Neuronal stem cell (in vitro differentiated cells): ENCODE measurements around the gene DEK.

Source experiments
- DNase-seq: peaks from one replicate; pipeline ENCODE4 v3.0.0-alpha.2; 2013; ENCODE audit warnings: low spot score
- H2AFZ ChIP-seq: one replicate; pipeline ENCODE4 v1.6.1; 2013; ENCODE audit warnings: mild to moderate bottlenecking, low read length, inconsistent platforms
- H2AK5ac ChIP-seq: 2 replicates; pipeline ENCODE4 v1.6.1; 2013; ENCODE audit warnings: low read depth, mild to moderate bottlenecking, inconsistent platforms, low read length, moderate library complexity, mixed read lengths
- H2BK120ac ChIP-seq: 2 replicates; pipeline ENCODE4 v1.6.1; 2013; ENCODE audit warnings: low read depth, mild to moderate bottlenecking, inconsistent platforms, low read length, moderate library complexity, mixed read lengths
- H2BK12ac ChIP-seq: one replicate; pipeline ENCODE4 v1.6.1; 2013; ENCODE audit warnings: low read length, inconsistent platforms
- H2BK15ac ChIP-seq: 2 replicates; pipeline ENCODE4 v1.6.1; 2013; ENCODE audit warnings: mild to moderate bottlenecking, low read length, inconsistent platforms, mixed read lengths
- H2BK5ac ChIP-seq: one replicate; pipeline ENCODE4 v1.6.1; 2013; ENCODE audit warnings: inconsistent platforms, mild to moderate bottlenecking, low read length, moderate library complexity
- H3K14ac ChIP-seq: one replicate; pipeline ENCODE4 v1.6.1; 2013; ENCODE audit warnings: low read length, inconsistent platforms
- H3K18ac ChIP-seq: 2 replicates; pipeline ENCODE4 v1.6.1; 2013; ENCODE audit warnings: low read length, inconsistent platforms
- H3K23ac ChIP-seq: 2 replicates; pipeline ENCODE4 v1.6.1; 2013; ENCODE audit warnings: low read depth, mild to moderate bottlenecking, mixed read lengths, low read length, inconsistent platforms; ENCODE audit not compliant: poor library complexity
- H3K27ac ChIP-seq: replicated peaks from 3 replicates; pipeline ENCODE4 v1.5.1; 2013; ENCODE audit warnings: low read length, inconsistent platforms
- H3K27me3 ChIP-seq, 3 experiments: 2 replicates each; pipeline ENCODE4 v1.6.1; 2013; ENCODE audit warnings: low read length in 3 of 3, mild to moderate bottlenecking in 2 of 3, inconsistent platforms in 1 of 3, low read depth in 1 of 3, mixed read lengths in 1 of 3, moderate library complexity in 1 of 3; ENCODE audit not compliant: control insufficient read depth in 3 of 3, insufficient read depth in 3 of 3
- H3K36me3 ChIP-seq, 2 donors: replicated peaks in 1 of 2; 2 replicates each; pipeline ENCODE4 v1.6.1; 2013; ENCODE audit warnings: low read length in 2 of 2; ENCODE audit not compliant: control insufficient read depth in 2 of 2, insufficient read depth in 2 of 2
- H3K4ac ChIP-seq: 2 replicates; pipeline ENCODE4 v1.6.1; 2013; ENCODE audit warnings: inconsistent platforms, mild to moderate bottlenecking, low read length, moderate library complexity
- H3K4me1 ChIP-seq, 2 donors: 1 replicate in 1 of 2; 2 replicates in 1 of 2; pipeline ENCODE4 v1.6.1; 2013; ENCODE audit warnings: low read length in 2 of 2, low read depth in 1 of 2; ENCODE audit not compliant: control insufficient read depth in 2 of 2, insufficient read depth in 1 of 2
- H3K4me2 ChIP-seq: one replicate; pipeline ENCODE4 v1.6.1; 2013; ENCODE audit warnings: mild to moderate bottlenecking, low read length, inconsistent platforms; ENCODE audit not compliant: insufficient read depth, poor library complexity, severe bottlenecking
- H3K4me3 ChIP-seq, 2 donors: 2 replicates each; pipeline ENCODE4 v1.5.1; 2013; ENCODE audit warnings: low read length in 2 of 2, mild to moderate bottlenecking in 2 of 2, inconsistent platforms in 1 of 2, moderate library complexity in 1 of 2
- H3K79me1 ChIP-seq: one replicate; pipeline ENCODE4 v1.6.1; 2013; ENCODE audit warnings: low read depth, mild to moderate bottlenecking, inconsistent platforms, low read length, moderate library complexity
- H3K9ac ChIP-seq: one replicate; pipeline ENCODE4 v1.6.1; 2013; ENCODE audit warnings: mild to moderate bottlenecking, low read depth, low read length, inconsistent platforms; ENCODE audit not compliant: poor library complexity
- H3K9me3 ChIP-seq, 2 donors: replicated peaks in 1 of 2; 2 replicates each; pipeline versions ENCODE3 to v1.6.1; 2013; ENCODE audit warnings: low read length in 2 of 2, mild to moderate bottlenecking in 2 of 2, inconsistent platforms in 1 of 2, low read depth in 1 of 2, mixed read lengths in 1 of 2, moderate library complexity in 1 of 2; ENCODE audit not compliant: control insufficient read depth in 2 of 2, insufficient read depth in 1 of 2
- H4K8ac ChIP-seq: one replicate; pipeline ENCODE4 v1.6.1; 2013; ENCODE audit warnings: low read depth, mild to moderate bottlenecking, inconsistent platforms, low read length, moderate library complexity
- H4K91ac ChIP-seq: one replicate; pipeline ENCODE4 v1.6.1; 2013; ENCODE audit warnings: low read length, low read depth, mild to moderate bottlenecking, inconsistent platforms; ENCODE audit not compliant: poor library complexity
- WGBS, 2 donors: extraction: QIAGEN DNeasy Blood & Tissue Kit; methylation state at CpG; one replicate each; pipeline ENCODE4 v1.1.7; 2013; ENCODE audit warnings: missing lambda C conversion rate in 2 of 2, mixed read lengths in 1 of 2; ENCODE audit not compliant: insufficient read length in 2 of 2, insufficient replicate concordance in 1 of 2; ENCODE audit errors: extremely low coverage in 2 of 2; 5-methylcytosine and 5-hydroxymethylcytosine counted together

DEK gene

DNA sequence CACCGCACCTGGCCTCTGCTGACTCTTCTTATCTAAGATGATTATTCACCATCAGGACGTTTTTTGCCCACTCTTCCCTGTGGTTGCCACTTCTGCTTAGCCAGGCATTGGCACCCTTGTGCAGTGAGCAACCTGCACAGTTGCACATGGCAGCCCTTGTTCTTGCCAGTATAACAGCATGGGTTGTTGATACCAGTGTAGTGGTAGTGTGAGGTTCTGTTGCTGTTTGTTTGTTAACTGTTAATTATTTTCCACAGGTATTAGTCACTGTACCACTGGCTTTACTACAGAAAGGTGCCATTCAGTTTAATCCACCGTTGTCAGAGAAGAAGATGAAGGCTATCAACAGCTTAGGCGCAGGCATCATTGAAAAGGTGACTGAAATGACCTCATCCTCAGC lies 52.1 kb downstream of the DEK start:
- H2AK5ac ChIP-seq, result no peak overlapping the region
- H2AFZ ChIP-seq, result no peak overlapping the region
- no peak overlapping the region for H3K14ac ChIP-seq
- no peak overlapping the region for H2BK120ac ChIP-seq
- no peak overlapping the region for H2BK5ac ChIP-seq
- no peak overlapping the region for H3K18ac ChIP-seq
- no peak overlapping the region for H4K8ac ChIP-seq
- no peak overlapping the region for H4K91ac ChIP-seq
- H3K4me2 ChIP-seq, result no peak overlapping the region
- no peaks in the 10 kb centered on the region for H3K27me3 ChIP-seq
- H3K4me1 ChIP-seq, result no peaks in the 10 kb centered on the region
- H3K23ac ChIP-seq, result no peak overlapping the region
- DNase-seq, result no peak
- H3K4ac ChIP-seq, result no peak overlapping the region
- H3K9me3 ChIP-seq, result no peaks in the 10 kb centered on the region
- H3K79me1 ChIP-seq, result no peaks in the 10 kb centered on the region
- H3K9ac ChIP-seq, result no peak overlapping the region
- H3K27ac ChIP-seq, result no peak overlapping the region
- no peak overlapping the region for H2BK15ac ChIP-seq
- H3K36me3 ChIP-seq, result peaks cover 3 to 23% of the 10 kb centered on the region in 2 donors
- H3K4me3 ChIP-seq, result no peak overlapping the region
- WGBS, 2 donors, result no CpG with 5 or more reads among the region's 4 CpGs
- no peak overlapping the region for H2BK12ac ChIP-seq

DNA sequence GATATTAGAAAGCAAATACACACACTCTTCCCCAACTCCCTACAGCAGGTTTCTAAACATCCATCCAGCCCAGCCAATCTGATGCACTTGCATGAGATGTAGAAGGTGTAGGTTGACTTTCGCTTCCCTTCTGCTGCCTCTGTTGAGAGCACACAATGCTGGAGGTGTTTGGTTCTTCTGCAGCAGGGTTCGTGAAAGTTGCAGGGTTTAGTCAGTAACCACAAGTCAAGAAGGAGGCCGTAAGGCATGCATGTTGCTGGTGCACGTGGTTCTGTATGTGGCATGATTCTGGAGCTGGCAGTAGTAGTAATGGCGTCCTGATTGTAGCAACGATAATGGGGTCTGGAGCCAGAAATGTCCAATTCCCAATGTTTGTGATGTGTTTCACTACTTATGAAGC lies 53.0 kb downstream of the DEK start:
- no peak overlapping the region for H3K9ac ChIP-seq
- WGBS, 2 donors, result no CpG with 5 or more reads among the region's 6 CpGs
- peaks cover 3 to 18% of the 10 kb centered on the region in 2 donors for H3K36me3 ChIP-seq
- H4K8ac ChIP-seq, result no peak overlapping the region
- no peak overlapping the region for H2BK15ac ChIP-seq
- H3K27ac ChIP-seq, result no peak overlapping the region
- H3K18ac ChIP-seq, result no peak overlapping the region
- no peak overlapping the region for H4K91ac ChIP-seq
- H2BK5ac ChIP-seq, result no peak overlapping the region
- no peak overlapping the region for H3K23ac ChIP-seq
- no peak overlapping the region for H3K14ac ChIP-seq
- H3K9me3 ChIP-seq, result no peaks in the 10 kb centered on the region
- no peak overlapping the region for H3K4ac ChIP-seq
- no peak overlapping the region for H2BK12ac ChIP-seq
- no peak overlapping the region for H2AK5ac ChIP-seq
- no peak for DNase-seq
- no peak overlapping the region for H3K4me3 ChIP-seq
- H2AFZ ChIP-seq, result no peak overlapping the region
- no peaks in the 10 kb centered on the region for H3K4me1 ChIP-seq
- no peaks in the 10 kb centered on the region for H3K27me3 ChIP-seq
- H3K4me2 ChIP-seq, result no peak overlapping the region
- H2BK120ac ChIP-seq, result no peak overlapping the region
- H3K79me1 ChIP-seq, result no peaks in the 10 kb centered on the region

DNA sequence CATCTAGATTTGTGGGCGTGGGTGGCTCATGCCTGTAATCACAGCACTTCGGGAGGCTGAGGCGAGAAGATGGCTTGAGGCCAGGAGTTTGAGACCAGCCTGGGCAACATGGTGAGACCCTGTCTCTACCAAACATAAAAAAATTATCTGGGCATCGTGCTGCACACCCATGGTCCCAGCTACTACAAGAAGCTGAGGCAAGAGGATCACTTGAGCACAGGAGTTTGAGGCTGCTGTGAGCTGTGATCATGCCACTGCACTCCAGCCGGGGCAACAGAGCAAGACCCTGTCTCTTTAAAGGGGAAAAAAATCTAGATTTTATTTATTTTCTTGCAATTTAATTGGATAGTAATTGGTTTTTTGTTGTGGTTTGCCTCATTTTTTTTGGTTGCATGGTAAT lies 53.6 kb downstream of the DEK start:
- H3K23ac ChIP-seq, result no peak overlapping the region
- no peaks in the 10 kb centered on the region for H3K9me3 ChIP-seq
- H3K9ac ChIP-seq, result no peak overlapping the region
- no CpG with 5 or more reads among the region's 5 CpGs for WGBS, 2 donors
- no peak overlapping the region for H3K14ac ChIP-seq
- H3K27ac ChIP-seq, result no peak overlapping the region
- no peak overlapping the region for H2BK120ac ChIP-seq
- no peaks in the 10 kb centered on the region for H3K27me3 ChIP-seq
- DNase-seq, result no peak
- H3K4me1 ChIP-seq, result no peaks in the 10 kb centered on the region
- no peak overlapping the region for H3K4ac ChIP-seq
- no peak overlapping the region for H4K91ac ChIP-seq
- H3K4me2 ChIP-seq, result no peak overlapping the region
- H3K36me3 ChIP-seq, result peaks cover 3 to 19% of the 10 kb centered on the region in 2 donors
- no peak overlapping the region for H4K8ac ChIP-seq
- no peak overlapping the region for H2AFZ ChIP-seq
- H2BK5ac ChIP-seq, result no peak overlapping the region
- no peak overlapping the region for H2BK12ac ChIP-seq
- no peak overlapping the region for H3K4me3 ChIP-seq
- no peak overlapping the region for H3K18ac ChIP-seq
- no peak overlapping the region for H2AK5ac ChIP-seq
- H2BK15ac ChIP-seq, result no peak overlapping the region
- no peaks in the 10 kb centered on the region for H3K79me1 ChIP-seq

DNA sequence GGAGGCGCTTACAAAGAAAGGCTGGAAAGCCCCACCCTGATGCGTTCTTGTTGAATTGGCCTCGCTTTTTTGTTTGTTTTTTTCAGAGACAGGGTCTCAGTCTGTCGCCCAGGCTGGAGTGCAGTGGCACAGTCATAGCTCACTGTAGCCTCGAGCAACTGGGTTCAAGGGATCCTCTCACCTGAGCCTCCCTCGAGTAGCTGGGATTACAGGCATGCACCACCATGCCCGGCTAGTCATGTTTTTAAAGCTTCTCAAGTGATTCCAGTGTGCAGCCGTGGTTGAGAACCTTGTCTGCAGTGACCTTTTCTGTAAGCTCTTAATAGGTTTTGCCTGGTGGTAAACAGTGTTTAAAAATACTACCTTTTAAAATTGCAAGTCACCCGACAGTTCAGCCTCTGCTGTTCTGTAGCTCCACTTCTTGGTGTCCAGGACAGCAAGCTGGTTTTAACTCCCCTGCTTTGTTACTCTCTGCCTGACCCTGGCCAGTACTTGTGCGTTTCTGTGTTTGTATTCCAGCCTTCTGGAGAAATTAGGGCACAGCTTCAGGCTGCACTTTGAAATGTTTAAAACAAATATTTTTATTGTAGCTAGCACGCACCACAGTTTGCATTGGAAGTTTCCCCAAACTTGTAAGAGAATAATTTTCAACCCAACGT lies 54.7 kb downstream of the DEK start:
- Histone ChIP-seq H3K27me3 (no peaks in the 10 kb centered on the region), H3K79me1 (no peaks in the 10 kb centered on the region), H3K4me1 (no peaks in the 10 kb centered on the region), H3K18ac (no peak overlapping the region), H3K36me3 (peaks cover 2 to 12% of the 10 kb centered on the region in 2 donors), H4K8ac (no peak overlapping the region), H3K27ac (no peak overlapping the region), H3K4me3 (no peak overlapping the region), H2BK5ac (no peak overlapping the region), H3K4ac (no peak overlapping the region), H4K91ac (no peak overlapping the region), H2AK5ac (no peak overlapping the region), H2BK15ac (no peak overlapping the region), H3K9me3 (no peaks in the 10 kb centered on the region), H2BK12ac (no peak overlapping the region), H3K4me2 (no peak overlapping the region), H2AFZ (no peak overlapping the region), H3K14ac (no peak overlapping the region), H3K23ac (no peak overlapping the region), H2BK120ac (no peak overlapping the region), H3K9ac (no peak overlapping the region)
- no peak for DNase-seq
- no CpG with 5 or more reads among the region's 12 CpGs for WGBS, 2 donors
